ENCODE measurements around the gene NTPCR. TPM values are rescaled to one million over a fixed set of nuclear protein-coding genes. Genes with fewer than 3 reads are reported as not detected.
A peak's percentile ranks its signal among the peaks of the same experiment; 100 is the strongest.

NTPCR gene
- total RNA-seq, 1 experiment from 2014 or later = 50.0 TPM

- POLR2A ChIA-PET (ENCODE audit: low non-redundant PET) = no interaction called here
- BruUV-seq (replicated peaks) = no TSS peak
- no peak overlapping the region for H3K27ac ChIP-seq (ENCODE audit: low read depth, low read length, poor library complexity, severe bottlenecking)
- H3K4me3 ChIP-seq (ENCODE audit: low read depth, low read length, poor library complexity, severe bottlenecking) = no peak overlapping the region
- no peaks in the 10 kb centered on the region for H3K27me3 ChIP-seq (replicated peaks; ENCODE audit: insufficient read depth, low read depth, low read length, poor library complexity)
- no peaks in the 10 kb centered on the region for H3K9me3 ChIP-seq (ENCODE audit: low read depth, low read length, poor library complexity, severe bottlenecking)
- H3K36me3 ChIP-seq (ENCODE audit: insufficient read depth, low read length, poor library complexity, severe bottlenecking) = no peaks in the 10 kb centered on the region
- TF ChIP-seq EZH2 (IDR thresholded peaks at IDR 0.05; ENCODE audit: borderline replicate concordance, low read depth, low read length, poor library complexity, severe bottlenecking) = no peak
- TF ChIP-seq, protein P1, sequence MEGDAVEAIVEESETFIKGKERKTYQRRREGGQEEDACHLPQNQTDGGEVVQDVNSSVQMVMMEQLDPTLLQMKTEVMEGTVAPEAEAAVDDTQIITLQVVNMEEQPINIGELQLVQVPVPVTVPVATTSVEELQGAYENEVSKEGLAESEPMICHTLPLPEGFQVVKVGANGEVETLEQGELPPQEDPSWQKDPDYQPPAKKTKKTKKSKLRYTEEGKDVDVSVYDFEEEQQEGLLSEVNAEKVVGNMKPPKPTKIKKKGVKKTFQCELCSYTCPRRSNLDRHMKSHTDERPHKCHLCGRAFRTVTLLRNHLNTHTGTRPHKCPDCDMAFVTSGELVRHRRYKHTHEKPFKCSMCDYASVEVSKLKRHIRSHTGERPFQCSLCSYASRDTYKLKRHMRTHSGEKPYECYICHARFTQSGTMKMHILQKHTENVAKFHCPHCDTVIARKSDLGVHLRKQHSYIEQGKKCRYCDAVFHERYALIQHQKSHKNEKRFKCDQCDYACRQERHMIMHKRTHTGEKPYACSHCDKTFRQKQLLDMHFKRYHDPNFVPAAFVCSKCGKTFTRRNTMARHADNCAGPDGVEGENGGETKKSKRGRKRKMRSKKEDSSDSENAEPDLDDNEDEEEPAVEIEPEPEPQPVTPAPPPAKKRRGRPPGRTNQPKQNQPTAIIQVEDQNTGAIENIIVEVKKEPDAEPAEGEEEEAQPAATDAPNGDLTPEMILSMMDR (conservative IDR thresholded peaks at IDR 0.05; ENCODE audit: low read depth, low read length) = peak; percentile 66
- intact Hi-C loops (cut with micrococcal nuclease; ENCODE audit: unreplicated experiment) = loop anchor here (2.0 to 10.0 kb wide), 2 partner anchors 150 to 390 kb away; no protein-coding TSS in a partner anchor
- CTCF ChIA-PET = no interaction called here
- DNase-seq (ENCODE audit: low spot score) = peak; percentile 52
- H3K4me1 ChIP-seq (ENCODE audit: insufficient read depth, low read length, poor library complexity, severe bottlenecking) = peaks cover 10% of the 10 kb centered on the region
Observed at GRCh38 chr1:233025157-233025556, 74.7 kb downstream of the NTPCR start.

GRCh38 chr1:233025567-233025966 lies 75.2 kb downstream of the NTPCR start:
- Histone ChIP-seq H3K4me3 (ENCODE audit: low read depth, low read length, poor library complexity, severe bottlenecking) (no peak overlapping the region), H3K4me1 (ENCODE audit: insufficient read depth, low read length, poor library complexity, severe bottlenecking) (peaks cover 7% of the 10 kb centered on the region), H3K27ac (ENCODE audit: low read depth, low read length, poor library complexity, severe bottlenecking) (no peak overlapping the region), H3K27me3 (replicated peaks; ENCODE audit: insufficient read depth, low read depth, low read length, poor library complexity) (no peaks in the 10 kb centered on the region), H3K36me3 (ENCODE audit: insufficient read depth, low read length, poor library complexity, severe bottlenecking) (no peaks in the 10 kb centered on the region), H3K9me3 (ENCODE audit: low read depth, low read length, poor library complexity, severe bottlenecking) (no peaks in the 10 kb centered on the region)
- BruUV-seq (replicated peaks) = no TSS peak
- no peak for TF ChIP-seq EZH2 (IDR thresholded peaks at IDR 0.05; ENCODE audit: borderline replicate concordance, low read depth, low read length, poor library complexity, severe bottlenecking)
- TF ChIP-seq, protein P1 (conservative IDR thresholded peaks at IDR 0.05; ENCODE audit: low read depth, low read length) = 0 out of 2 replicates have a peak, but pooled peaks have one; percentile 22
- intact Hi-C loops (cut with micrococcal nuclease; ENCODE audit: unreplicated experiment) = loop anchor here (2.0 to 10.0 kb wide), 2 partner anchors 149 to 391 kb away; no protein-coding TSS in a partner anchor
- CTCF ChIA-PET = no interaction called here
- POLR2A ChIA-PET (ENCODE audit: low non-redundant PET) = no interaction called here
- no peak for DNase-seq (ENCODE audit: low spot score)

DNA sequence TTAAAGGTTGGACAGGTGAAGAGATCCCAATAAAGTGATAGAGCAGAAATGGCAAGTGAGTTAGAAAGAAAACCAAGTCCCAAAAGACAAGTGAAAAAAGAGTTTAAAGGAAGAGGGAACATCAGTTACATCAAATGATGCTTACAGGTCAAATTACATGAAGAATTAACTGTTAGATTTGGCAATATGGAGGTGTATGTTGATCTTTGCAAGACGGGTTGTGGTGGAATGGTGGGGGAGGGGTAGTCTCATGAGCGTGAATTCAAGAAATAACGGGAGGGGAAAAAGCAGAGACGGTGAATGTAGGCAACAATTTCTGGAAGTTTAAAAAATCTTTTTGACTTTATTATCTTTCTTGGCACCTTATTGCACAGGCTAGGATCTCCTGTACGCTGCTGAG lies 76.6 kb downstream of the NTPCR start:
- Histone ChIP-seq H3K27ac (ENCODE audit: low read depth, low read length, poor library complexity, severe bottlenecking) (no peak overlapping the region), H3K4me1 (ENCODE audit: insufficient read depth, low read length, poor library complexity, severe bottlenecking) (no peaks in the 10 kb centered on the region), H3K36me3 (ENCODE audit: insufficient read depth, low read length, poor library complexity, severe bottlenecking) (no peaks in the 10 kb centered on the region), H3K4me3 (ENCODE audit: low read depth, low read length, poor library complexity, severe bottlenecking) (no peak overlapping the region), H3K9me3 (ENCODE audit: low read depth, low read length, poor library complexity, severe bottlenecking) (no peaks in the 10 kb centered on the region), H3K27me3 (replicated peaks; ENCODE audit: insufficient read depth, low read depth, low read length, poor library complexity) (no peaks in the 10 kb centered on the region)
- DNase-seq (ENCODE audit: low spot score) = no peak
- CTCF ChIA-PET = no interaction called here
- no TSS peak for BruUV-seq (replicated peaks)
- POLR2A ChIA-PET (ENCODE audit: low non-redundant PET) = no interaction called here
- TF ChIP-seq EZH2 (IDR thresholded peaks at IDR 0.05; ENCODE audit: borderline replicate concordance, low read depth, low read length, poor library complexity, severe bottlenecking) = no peak
- TF ChIP-seq, protein P1 (conservative IDR thresholded peaks at IDR 0.05; ENCODE audit: low read depth, low read length) = no peak
- intact Hi-C loops (cut with micrococcal nuclease; ENCODE audit: unreplicated experiment) = loop anchor here (10.0 kb wide), 1 partner anchor 148 kb away; no protein-coding TSS in a partner anchor

All from A673 (cell line).